Measurements from ENCODE around the gene TMEM219. TPM values are rescaled to one million over a fixed set of nuclear protein-coding genes. Genes with fewer than 3 reads are reported as not detected.

The TMEM219 gene
- total RNA-seq = 100 to 1,000 TPM in 1 of 10 donors, 10 to 100 TPM in 9; 53.0 to 105 (median 67.1) TPM
- polyA plus RNA-seq = 10 to 100 TPM; 80.4 to 85.9 TPM
- long read RNA-seq, donor 1, transcript TMEM219-201 (6 exons, 999 nt) = major isoform, 12 of 57 reads
- long read RNA-seq, donor 1, transcript TMEM219-204 (5 exons, 1,292 nt) = minor isoform, 10 of 57 reads
- long read RNA-seq, donor 1, partial matches to known transcripts = 4 of 57 reads
- long read RNA-seq, donor 1, other reads (novel, unspliced or antisense) = 29 of 57 reads
- long read RNA-seq, donor 2, transcript TMEM219-204 (5 exons, 1,292 nt) = major isoform, 21 of 78 reads
- long read RNA-seq, donor 2, transcript TMEM219-201 (6 exons, 999 nt) = minor isoform, 16 of 78 reads
- long read RNA-seq, donor 2, partial matches to known transcripts = 1 of 78 reads
- long read RNA-seq, donor 2, other reads (novel, unspliced or antisense) = 39 of 78 reads
- long read RNA-seq, donor 3, transcript TMEM219-204 (5 exons, 1,292 nt) = major isoform, 11 of 33 reads
- long read RNA-seq, donor 3, transcript TMEM219-201 (6 exons, 999 nt) = minor isoform, 8 of 33 reads
- long read RNA-seq, donor 3, partial matches to known transcripts = 2 of 33 reads
- long read RNA-seq, donor 3, other reads (novel, unspliced or antisense) = 11 of 33 reads

GRCh38 chr16:29961479-29962343, at the start of gene TMEM219:
TSS of gene TMEM219 (plus strand) at chr16:29962079. CDS start at chr16:29963144, 1,065 bp downstream.
- peak within 1 kb of the TSS; percentile 93 to 98 (median 96) for H3K27ac ChIP-seq
- peaks cover 0 to 35% (median 20%) of the 10 kb centered on the region in 9 donors for H3K4me1 ChIP-seq
- H3K36me3 ChIP-seq = peaks cover 0 to 31% (median 0%) of the 10 kb centered on the region in 9 donors
- ATAC-seq = peak; percentile 95 to 99 (median 97)
- peak within 1 kb of the TSS; percentile 46 to 94 (median 81) for H3K4me3 ChIP-seq
- 1% methylated on average over 55 to 75 of the region's 75 CpGs for WGBS, 2 donors
- H3K27me3 ChIP-seq = no peaks in the 10 kb centered on the region
- no peaks in the 10 kb centered on the region for H3K9me3 ChIP-seq
- peak; percentile 92 to 94 for DNase-seq
- TF ChIP-seq CTCF (IDR thresholded peaks at IDR 0.05) = peak; percentile 29 to 69 (median 46)
- intact Hi-C loops (cut with DNase I) = loop anchor here in 5 of 10 donors (1.0 to 10.0 kb wide), 5 partner anchors 12 to 147 kb away; partner anchors contain the start of genes HIRIP3 (in 3 of the 5), INO80E (in 3 of the 5), KCTD13 (in 2 of the 5) and CDIPT (in 1 of the 5)

GRCh38 chr16:29912087-29912486, 49.8 kb upstream of the TMEM219 start:
- TF ChIP-seq CTCF (IDR thresholded peaks at IDR 0.05) = no peak
- Histone ChIP-seq H3K4me1 (no peaks in the 10 kb centered on the region), H3K27me3 (no peaks in the 10 kb centered on the region), H3K4me3 (no peak overlapping the region), H3K36me3 (peaks cover 0 to 36% (median 0%) of the 10 kb centered on the region in 9 donors), H3K27ac (no peak overlapping the region), H3K9me3 (no peaks in the 10 kb centered on the region)
- WGBS, 2 donors = 60 to 64% methylated on average over 11 of the region's 11 CpGs
- intact Hi-C loops (cut with DNase I) = no loop called here
- DNase-seq (no peak), ATAC-seq (no peak)

GRCh38 chr16:29913514-29913913, 48.4 kb upstream of the TMEM219 start:
- TF ChIP-seq CTCF (IDR thresholded peaks at IDR 0.05) = no peak
- intact Hi-C loops (cut with DNase I) = no loop called here
- Histone ChIP-seq H3K9me3 (no peaks in the 10 kb centered on the region), H3K27ac (no peak overlapping the region), H3K36me3 (peaks cover 0 to 46% (median 6%) of the 10 kb centered on the region in 9 donors), H3K27me3 (no peaks in the 10 kb centered on the region), H3K4me3 (no peak overlapping the region), H3K4me1 (no peaks in the 10 kb centered on the region)
- ATAC-seq (no peak), DNase-seq (no peak)
- WGBS, 2 donors = 96 to 98% methylated on average over 8 of the region's 8 CpGs
